IMR-90 (cell line): ENCODE measurements around the gene OR2G2. TPM values are rescaled to one million over a fixed set of nuclear protein-coding genes. Genes with fewer than 3 reads are reported as not detected.

Experiments
- ATAC-seq: fragments of 200-7000 bp; cut with Tn5 transposase; 2 replicates; pipeline ENCODE4 v1.9.1; 2020; ENCODE audit warnings: low read depth, mild to moderate bottlenecking, moderate library complexity
- BruUV-seq: library from RNA; stranded (reverse); fragments of 400-500 nt; replicated peaks from 2 replicates; lab custom pipeline; 2021; lab: Mats Ljungman, UMichigan
- CTCF ChIA-PET: fragments of 300-600 bp; formaldehyde crosslinking; extraction: SDS; loops from one replicate; lab custom pipeline; 2021; ENCODE audit warnings: antibody characterized with exemption; lab: Yijun Ruan, JAX
- POLR2A ChIA-PET: fragments of 300-600 bp; sonication (Branson Sonifier 250); formaldehyde crosslinking; loops from one replicate; lab custom pipeline; 2022; ENCODE audit warnings: antibody characterized with exemption; ENCODE audit not compliant: unreplicated experiment; lab: Charles Lee
- DNase-seq: peaks from one replicate; pipeline ENCODE4 v3.0.0; 2013
- H2AFZ ChIP-seq: replicated peaks from 2 replicates; pipeline ENCODE3; 2013; ENCODE audit warnings: low read length, mild to moderate bottlenecking; ENCODE audit not compliant: poor library complexity
- H2AK5ac ChIP-seq: 2 replicates; pipeline ENCODE4 v1.6.1; 2013; ENCODE audit warnings: low read depth, low read length, inconsistent platforms
- H2AK9ac ChIP-seq: replicated peaks from 2 replicates; pipeline ENCODE3; 2013; ENCODE audit warnings: mild to moderate bottlenecking, low read depth, low read length, moderate library complexity; ENCODE audit not compliant: poor library complexity
- H2BK120ac ChIP-seq: 2 replicates; pipeline ENCODE4 v1.6.1; 2013; ENCODE audit warnings: low read depth, low read length, inconsistent platforms
- H2BK15ac ChIP-seq: 3 replicates; pipeline ENCODE4 v1.6.1; 2013; ENCODE audit warnings: low read depth, low read length, inconsistent platforms
- H2BK20ac ChIP-seq: 2 replicates; pipeline ENCODE4 v1.6.1; 2013; ENCODE audit warnings: low read depth, mild to moderate bottlenecking, inconsistent platforms, low read length, moderate library complexity
- H2BK5ac ChIP-seq: 2 replicates; pipeline ENCODE4 v1.6.1; 2013; ENCODE audit warnings: mild to moderate bottlenecking, low read depth, low read length, inconsistent platforms; ENCODE audit not compliant: poor library complexity, severe bottlenecking
- H3K14ac ChIP-seq: replicated peaks from 2 replicates; pipeline ENCODE4 v1.6.1; 2013; ENCODE audit warnings: low read depth, low read length, inconsistent platforms
- H3K18ac ChIP-seq: 2 replicates; pipeline ENCODE4 v1.6.1; 2013; ENCODE audit warnings: low read depth, low read length, control low read depth
- H3K23ac ChIP-seq: 2 replicates; pipeline ENCODE4 v1.6.1; 2013; ENCODE audit warnings: low read depth, low read length, inconsistent platforms
- H3K27ac ChIP-seq: 2 replicates; pipeline ENCODE4 v1.5.1; 2013; ENCODE audit warnings: mild to moderate bottlenecking, control low read depth, low read length; ENCODE audit not compliant: insufficient read depth
- H3K27me3 ChIP-seq: 2 replicates; pipeline ENCODE4 v1.6.1; 2013; ENCODE audit warnings: low read length; ENCODE audit not compliant: control insufficient read depth, insufficient read depth
- H3K36me3 ChIP-seq: 2 replicates; pipeline ENCODE4 v1.6.1; 2013; ENCODE audit warnings: low read length, mixed read lengths; ENCODE audit not compliant: control insufficient read depth, insufficient read depth
- H3K4ac ChIP-seq: 2 replicates; pipeline ENCODE4 v1.6.1; 2013; ENCODE audit warnings: low read depth, low read length, inconsistent platforms
- H3K4me1 ChIP-seq: 2 replicates; pipeline ENCODE4 v1.6.1; 2013; ENCODE audit warnings: low read length, mixed read lengths; ENCODE audit not compliant: control insufficient read depth, insufficient read depth
- H3K4me2 ChIP-seq: 2 replicates; pipeline ENCODE4 v1.6.1; 2013; ENCODE audit warnings: low read depth, mild to moderate bottlenecking, control low read depth, low read length, moderate library complexity
- H3K4me3 ChIP-seq: 2 replicates; pipeline ENCODE4 v1.5.1; 2013; ENCODE audit warnings: low read depth, mild to moderate bottlenecking, control low read depth, low read length, moderate library complexity; ENCODE audit not compliant: insufficient read depth
- H3K56ac ChIP-seq: 2 replicates; pipeline ENCODE4 v1.6.1; 2013; ENCODE audit warnings: low read length, inconsistent platforms; ENCODE audit not compliant: insufficient read depth; ENCODE audit errors: extremely low read depth
- H3K79me1 ChIP-seq, 2 experiments: 2 replicates each; pipeline ENCODE4 v1.6.1; 2013; ENCODE audit warnings: low read length in 2 of 2, inconsistent platforms in 1 of 2, low read depth in 1 of 2
- H3K9ac ChIP-seq: 2 replicates; pipeline ENCODE4 v1.6.1; 2013; ENCODE audit warnings: low read depth, low read length, control low read depth
- H3K9me1 ChIP-seq: 2 replicates; pipeline ENCODE4 v1.6.1; 2013; ENCODE audit warnings: low read length, inconsistent platforms; ENCODE audit not compliant: insufficient read depth
- H3K9me3 ChIP-seq: 2 replicates; pipeline ENCODE4 v1.6.1; 2013; ENCODE audit warnings: low read length; ENCODE audit not compliant: control insufficient read depth, insufficient read depth
- H4K20me1 ChIP-seq: 2 replicates; pipeline ENCODE4 v1.6.1; 2013; ENCODE audit warnings: low read length, inconsistent platforms; ENCODE audit not compliant: insufficient read depth
- H4K5ac ChIP-seq: 2 replicates; pipeline ENCODE4 v1.6.1; 2013; ENCODE audit warnings: mild to moderate bottlenecking, low read depth, low read length, control low read depth
- H4K8ac ChIP-seq, 2 experiments: 2 replicates each; pipeline ENCODE4 v1.6.1; 2013; ENCODE audit warnings: low read depth in 2 of 2, low read length in 2 of 2, control low read depth in 1 of 2, inconsistent platforms in 1 of 2
- H4K91ac ChIP-seq: 2 replicates; pipeline ENCODE4 v1.6.1; 2013; ENCODE audit warnings: low read depth, low read length, inconsistent platforms; ENCODE audit not compliant: insufficient read depth
- BHLHE40 ChIP-seq: fragments of 150-350 bp; IDR thresholded peaks from 2 replicates; pipeline ENCODE4 v1.6.1; 2016; ENCODE audit warnings: mild to moderate bottlenecking, low read depth, low read length
- CHD1 ChIP-seq: IDR thresholded peaks from 2 replicates; pipeline ENCODE4 v1.6.1; 2012; ENCODE audit warnings: low read depth, low read length, improper control_type of control experiment
- FOS ChIP-seq: fragments of 150-350 bp; IDR thresholded peaks from 2 replicates; pipeline ENCODE4 v1.6.1; 2016; ENCODE audit warnings: low read depth, low read length
- MAFK ChIP-seq: IDR thresholded peaks from 2 replicates; pipeline ENCODE4 v1.6.1; 2012; ENCODE audit warnings: low read depth, low read length, improper control_type of control experiment
- MAZ ChIP-seq: IDR thresholded peaks from 2 replicates; pipeline ENCODE4 v1.6.1; 2012; ENCODE audit warnings: low read depth, mild to moderate bottlenecking, low read length, improper control_type of control experiment, moderate library complexity, borderline replicate concordance
- MXI1 ChIP-seq: IDR thresholded peaks from 2 replicates; pipeline ENCODE4 v1.6.1; 2012; ENCODE audit warnings: low read depth, mild to moderate bottlenecking, low read length, moderate library complexity, borderline replicate concordance
- RAD21 ChIP-seq: IDR thresholded peaks from 2 replicates; pipeline ENCODE4 v1.6.1; 2012; ENCODE audit warnings: low read length, improper control_type of control experiment
- RCOR1 ChIP-seq: IDR thresholded peaks from 2 replicates; pipeline ENCODE4 v1.6.1; 2012; ENCODE audit warnings: mild to moderate bottlenecking, low read length, improper control_type of control experiment; ENCODE audit not compliant: insufficient replicate concordance
- RFX5 ChIP-seq: IDR thresholded peaks from 2 replicates; pipeline ENCODE4 v1.8.0; 2012; ENCODE audit warnings: low read depth, mild to moderate bottlenecking, low read length, moderate library complexity
- WGBS, 2 experiments: methylation state at CpG; one replicate each; pipeline versions ENCODE4 v1.1.5 to v1.1.7; 2013; ENCODE audit warnings: missing lambda C conversion rate in 2 of 2; ENCODE audit not compliant: insufficient read length in 1 of 2; ENCODE audit errors: extremely low coverage in 2 of 2; 5-methylcytosine and 5-hydroxymethylcytosine counted together
- dilution Hi-C: fragments of 300-500 bp; cut with HindIII; formaldehyde crosslinking; loops from one replicate; pipeline ENCODE4 v1.14.3; 2018; ENCODE audit warnings: low sequenced_read_pairs; ENCODE audit not compliant: unreplicated experiment
- in situ Hi-C: fragments of 300-500 bp; cut with MboI; formaldehyde crosslinking; loops from 3 replicates; pipeline ENCODE4 v1.14.3; 2019; ENCODE audit warnings: low sequenced_read_pairs, inconsistent platforms, mixed read lengths
- intact Hi-C: fragments of 100-400 bp; cut with micrococcal nuclease; formaldehyde crosslinking; loops from 2 replicates; pipeline ENCODE4 v1.10.0; 2022
- polyA plus RNA-seq, 3 experiments: library from polyadenylated mRNA; depleted of rRNA; stranded (reverse); fragments of >200 nt; gene quantifications; 2 replicates each; pipeline ENCODE4 v1.2.3, GENCODE V29; 2012; ENCODE audit warnings: low replicate concordance in 1 of 3
- total RNA-seq: library from RNA; depleted of rRNA; stranded (reverse); fragments of >200 nt; gene quantifications from 2 replicates; pipeline ENCODE4 v1.2.3, GENCODE V29; 2012

The OR2G2 gene
- total and polyA plus RNA-seq, 2 of the 4 experiments (the other 2 are of a cell fraction) = not detected

DNA sequence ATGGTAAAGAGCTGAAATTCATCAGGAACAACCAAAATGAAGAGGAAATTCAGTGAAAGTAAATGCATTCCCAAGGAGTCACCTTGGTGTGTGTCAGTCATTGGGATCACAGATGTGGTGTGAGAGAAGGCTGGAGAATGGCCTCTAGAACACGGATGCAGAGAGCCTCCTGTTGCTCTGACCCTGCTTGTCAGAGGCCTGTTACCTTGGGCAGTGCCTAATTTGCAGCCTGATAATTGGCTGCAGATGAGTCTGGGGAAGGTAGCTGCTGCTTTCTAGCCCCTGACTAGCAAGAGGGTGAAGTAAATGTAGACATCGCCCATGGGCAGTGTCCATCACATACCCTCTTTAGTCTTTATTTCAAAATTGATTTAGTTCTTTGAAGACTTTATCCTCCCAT lies 35.9 kb upstream of the OR2G2 start:
- Histone ChIP-seq H3K9ac (no peak overlapping the region), H3K4me3 (no peak overlapping the region), H2AK9ac (no peak overlapping the region), H3K27me3 (no peaks in the 10 kb centered on the region), H3K56ac (no peak overlapping the region), H2BK15ac (no peak overlapping the region), H3K36me3 (no peaks in the 10 kb centered on the region), H2BK120ac (no peak overlapping the region), H3K27ac (no peak overlapping the region), H3K18ac (no peak overlapping the region), H3K4ac (no peak overlapping the region), H2BK20ac (no peak overlapping the region), H3K9me1 (no peaks in the 10 kb centered on the region), H4K20me1 (no peaks in the 10 kb centered on the region), H3K14ac (no peak overlapping the region), H3K79me1 (no peaks in the 10 kb centered on the region), H4K91ac (no peak overlapping the region), H3K9me3 (peaks cover 7% of the 10 kb centered on the region), H2AK5ac (no peak overlapping the region), H3K23ac (no peak overlapping the region), H3K4me2 (no peak overlapping the region), H4K8ac (no peak overlapping the region), H2AFZ (no peak overlapping the region), H4K5ac (no peak overlapping the region), H2BK5ac (no peak overlapping the region), H3K4me1 (no peaks in the 10 kb centered on the region)
- POLR2A ChIA-PET = no interaction called here
- TF ChIP-seq BHLHE40 = no peak
- TF ChIP-seq MXI1 = no peak
- TF ChIP-seq FOS = no peak
- TF ChIP-seq RAD21 = no peak
- TF ChIP-seq RFX5 = no peak
- no peak for TF ChIP-seq CHD1
- no peak for TF ChIP-seq MAFK
- no peak for TF ChIP-seq MAZ
- no peak for TF ChIP-seq RCOR1
- CTCF ChIA-PET = no interaction called here
- no TSS peak for BruUV-seq
- dilution Hi-C loops (no loop called here), in situ Hi-C loops (no loop called here), intact Hi-C loops (no loop called here)
- DNase-seq (no peak), ATAC-seq (no peak)
- 33% methylated on average over 1 of the region's 2 CpGs; no CpG with 5 or more reads in 1 of the 2 experiments for WGBS, 2 experiments
